GM21515 (cell line): ENCODE measurements around the gene STK11.

ENCODE experiments used
- ATAC-seq: cut with Tn5 transposase; IDR thresholded peaks from one replicate; pipeline ENCODE4 v1.9.1; 2021; ENCODE audit not compliant: unreplicated experiment

Gene STK11

GRCh38 chr19:1271528-1272422 lies 66.2 kb downstream of the STK11 start:
- no peak for ATAC-seq

- no peak for ATAC-seq
These were observed 67.1 kb downstream of the STK11 start for GRCh38 chr19:1272423-1273262.

DNA sequence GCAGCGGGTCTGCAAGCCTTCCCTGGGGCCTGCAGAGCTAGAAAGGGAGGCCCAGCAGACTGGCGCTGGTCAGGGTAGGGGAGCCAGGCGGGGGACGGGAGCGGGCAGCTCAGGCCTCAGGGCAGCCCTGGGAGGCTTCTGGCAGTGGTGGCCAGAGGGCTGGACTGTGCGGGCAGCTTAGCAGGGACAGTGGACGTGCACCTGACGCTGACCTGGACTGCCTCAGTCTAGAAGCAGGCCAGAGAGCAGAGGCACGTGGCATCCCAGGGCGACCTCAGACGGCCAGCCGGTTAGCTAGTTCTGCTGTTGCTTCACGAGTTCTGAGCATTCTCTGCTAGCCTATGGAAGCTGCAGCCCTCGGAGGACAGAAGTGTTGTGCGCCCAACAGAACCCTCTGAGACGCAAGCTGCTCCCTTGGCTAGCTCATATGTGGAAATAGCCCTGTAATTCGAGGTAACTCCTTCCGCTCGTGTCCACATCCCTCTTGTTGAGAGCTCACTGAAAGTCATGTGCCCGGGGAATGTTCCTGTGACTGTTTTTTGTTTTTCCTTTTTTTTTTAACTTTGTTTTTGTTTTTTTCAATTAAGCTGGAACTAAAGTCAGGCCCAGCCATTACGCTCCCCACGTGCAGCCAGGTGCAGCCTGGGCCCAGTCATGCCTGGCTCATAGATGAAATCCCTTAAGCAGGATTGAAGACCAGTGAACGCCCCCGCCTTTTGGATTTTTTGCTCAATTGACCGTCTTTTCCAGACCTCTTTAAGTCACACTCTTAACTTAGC lies 67.9 kb downstream of the STK11 start:
- no peak for ATAC-seq

GRCh38 chr19:1274081-1274851 lies 68.7 kb downstream of the STK11 start:
- no peak for ATAC-seq

GRCh38 chr19:1274852-1275259 lies 69.3 kb downstream of the STK11 start:
- ATAC-seq = no peak

- peak; percentile 64 for ATAC-seq
These were observed 69.8 kb downstream of the STK11 start, which contains the start of gene FAM174C for GRCh38 chr19:1275260-1275975. Gene FAM174C, plus strand, starts transcription at chr19:1275530. Its CDS starts 20 bp downstream, at chr19:1275550.

DNA sequence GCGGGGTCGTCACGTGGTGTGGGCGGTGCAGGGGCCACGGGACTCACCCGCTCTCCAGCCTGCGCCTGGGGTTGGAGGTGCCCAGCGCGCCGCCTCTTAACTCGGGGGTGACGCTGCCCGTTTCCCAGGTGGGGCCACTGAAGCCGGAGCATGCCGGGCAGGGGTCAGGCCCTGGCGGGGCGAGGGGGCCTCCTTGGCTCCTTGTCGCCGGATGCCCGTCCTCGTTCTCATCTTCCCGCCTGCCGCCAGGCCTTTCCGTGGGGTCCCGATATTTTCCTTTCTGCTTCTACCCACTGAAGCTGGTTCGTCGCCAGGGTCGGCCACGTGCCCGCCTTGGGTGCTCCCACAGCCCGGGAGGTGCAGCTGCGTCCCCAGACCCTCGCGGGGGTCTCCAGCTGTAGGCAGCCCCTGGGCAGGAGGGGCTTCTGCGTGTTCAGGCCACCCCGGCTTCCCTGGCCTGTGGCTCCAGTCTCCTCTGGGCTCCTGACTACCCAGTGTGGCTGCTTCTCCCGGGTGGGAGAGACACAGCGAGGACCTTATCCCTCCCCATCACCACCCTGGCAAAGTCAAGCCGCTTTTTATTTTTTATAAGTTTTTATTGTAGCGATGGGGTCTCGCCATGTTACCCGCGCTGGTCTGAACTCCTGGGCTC lies 70.5 kb downstream of the STK11 start:
- ATAC-seq = no peak

DNA sequence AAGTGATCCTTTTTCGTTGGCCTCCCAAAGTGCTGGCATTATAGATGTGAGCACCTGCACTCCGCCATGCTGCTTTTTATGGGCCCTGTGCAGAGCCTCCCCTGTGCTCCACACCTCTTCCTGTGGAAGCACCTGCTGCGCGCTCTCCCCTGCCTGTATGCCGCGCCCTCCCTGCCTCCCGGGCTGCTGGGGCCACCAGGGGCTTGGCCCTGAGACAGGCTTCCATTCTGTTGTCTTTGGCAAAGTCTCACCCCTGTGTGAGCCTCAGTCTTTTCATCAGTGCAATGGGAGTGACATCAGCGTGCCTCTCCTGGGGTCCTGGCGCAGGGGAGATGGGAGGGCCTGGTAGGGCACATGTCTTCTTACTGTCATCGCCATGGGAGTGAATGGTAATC lies 71.0 kb downstream of the STK11 start:
- ATAC-seq = no peak

DNA sequence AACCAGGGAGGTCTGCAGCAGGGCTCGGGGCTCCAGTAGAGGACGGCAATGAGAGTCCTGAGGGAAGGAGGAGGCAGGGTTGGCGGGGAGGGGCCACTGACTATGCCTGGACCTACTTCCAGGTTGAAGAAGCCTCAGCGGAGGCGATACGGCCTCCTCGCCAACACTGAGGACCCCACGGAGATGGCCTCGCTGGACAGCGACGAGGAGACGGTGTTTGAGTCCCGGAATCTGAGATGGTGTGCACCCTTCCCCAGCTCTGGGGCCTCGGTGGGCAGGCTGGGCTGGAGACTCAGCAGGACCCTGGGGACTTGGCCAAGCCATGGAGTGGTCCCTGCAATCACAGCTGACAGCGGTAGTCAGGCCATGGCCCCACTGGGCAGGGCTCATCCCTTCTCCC lies 71.5 kb downstream of the STK11 start:
- no peak for ATAC-seq
